HEK293 (cell line): ENCODE data around the gene HTR2A.

Experiments
- BCL11A ChIP-seq: fragments of 450-650 bp; formaldehyde crosslinking; IDR thresholded peaks from 2 replicates; pipeline ENCODE4 v1.5.1; 2016; ENCODE audit warnings: low read depth, missing biosample characterization, missing genetic modification characterization
- REST ChIP-seq: fragments of 450-650 bp; formaldehyde crosslinking; IDR thresholded peaks from 2 replicates; pipeline ENCODE4 v1.5.1; 2016; ENCODE audit warnings: missing biosample characterization, missing genetic modification characterization
- SP7 ChIP-seq: fragments of 450-650 bp; formaldehyde crosslinking; IDR thresholded peaks from 2 replicates; pipeline ENCODE4 v1.5.1; 2016; ENCODE audit warnings: missing biosample characterization, missing genetic modification characterization
- ZFP3 ChIP-seq: fragments of 450-650 bp; formaldehyde crosslinking; IDR thresholded peaks from 2 replicates; pipeline ENCODE4 v1.5.1; 2016; ENCODE audit warnings: low read depth, missing biosample characterization, missing genetic modification characterization
- ZNF132 ChIP-seq: fragments of 450-650 bp; formaldehyde crosslinking; IDR thresholded peaks from 2 replicates; pipeline ENCODE4 v1.5.1; 2017; ENCODE audit warnings: missing biosample characterization, missing genetic modification characterization, borderline replicate concordance
- ZNF324 ChIP-seq: fragments of 450-650 bp; formaldehyde crosslinking; IDR thresholded peaks from 2 replicates; pipeline ENCODE4 v1.5.1; 2016; ENCODE audit warnings: missing biosample characterization, missing genetic modification characterization
- ZNF658 ChIP-seq: fragments of 450-650 bp; formaldehyde crosslinking; IDR thresholded peaks from 2 replicates; pipeline ENCODE4; 2016; ENCODE audit warnings: missing biosample characterization, missing genetic modification characterization
- ZNF747 ChIP-seq: fragments of 450-650 bp; formaldehyde crosslinking; IDR thresholded peaks from 2 replicates; pipeline ENCODE4 v1.5.1; 2016; ENCODE audit warnings: missing biosample characterization, missing genetic modification characterization
- TF ChIP-seq, protein P1 (sequence below): fragments of 450-650 bp; formaldehyde crosslinking; IDR thresholded peaks from 2 replicates; pipeline ENCODE4 v1.5.1; 2016; ENCODE audit warnings: missing biosample characterization, missing genetic modification characterization

DNA sequence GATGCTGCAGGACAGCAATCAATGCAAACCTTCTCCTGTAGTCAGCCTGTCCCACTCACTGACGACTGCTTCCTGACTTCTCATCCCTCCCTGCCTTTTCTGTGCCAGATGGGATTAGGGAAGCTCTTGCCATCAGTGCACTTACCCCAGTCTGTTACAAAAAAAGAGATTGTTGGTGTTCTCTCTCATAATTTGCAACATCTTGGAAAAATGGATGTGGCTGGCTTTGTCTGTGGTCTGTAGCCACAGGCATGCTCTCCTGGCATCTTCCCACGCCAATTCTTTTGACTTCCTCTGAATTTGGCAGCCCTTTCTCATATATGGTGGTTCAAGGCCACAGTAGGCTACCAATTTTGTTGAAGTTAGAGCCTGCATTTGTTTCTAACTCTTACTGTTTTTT lies 11.6 kb upstream of the HTR2A start:
- TF ChIP-seq, protein P1, sequence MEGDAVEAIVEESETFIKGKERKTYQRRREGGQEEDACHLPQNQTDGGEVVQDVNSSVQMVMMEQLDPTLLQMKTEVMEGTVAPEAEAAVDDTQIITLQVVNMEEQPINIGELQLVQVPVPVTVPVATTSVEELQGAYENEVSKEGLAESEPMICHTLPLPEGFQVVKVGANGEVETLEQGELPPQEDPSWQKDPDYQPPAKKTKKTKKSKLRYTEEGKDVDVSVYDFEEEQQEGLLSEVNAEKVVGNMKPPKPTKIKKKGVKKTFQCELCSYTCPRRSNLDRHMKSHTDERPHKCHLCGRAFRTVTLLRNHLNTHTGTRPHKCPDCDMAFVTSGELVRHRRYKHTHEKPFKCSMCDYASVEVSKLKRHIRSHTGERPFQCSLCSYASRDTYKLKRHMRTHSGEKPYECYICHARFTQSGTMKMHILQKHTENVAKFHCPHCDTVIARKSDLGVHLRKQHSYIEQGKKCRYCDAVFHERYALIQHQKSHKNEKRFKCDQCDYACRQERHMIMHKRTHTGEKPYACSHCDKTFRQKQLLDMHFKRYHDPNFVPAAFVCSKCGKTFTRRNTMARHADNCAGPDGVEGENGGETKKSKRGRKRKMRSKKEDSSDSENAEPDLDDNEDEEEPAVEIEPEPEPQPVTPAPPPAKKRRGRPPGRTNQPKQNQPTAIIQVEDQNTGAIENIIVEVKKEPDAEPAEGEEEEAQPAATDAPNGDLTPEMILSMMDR (tag by site-specific recombination): no peak
- TF ChIP-seq ZNF132 (no peak), REST (tag by site-specific recombination) (no peak), BCL11A (tag by site-specific recombination) (no peak), ZNF747 (tag by site-specific recombination) (no peak), SP7 (no peak), ZFP3 (no peak), ZNF658 (tag by site-specific recombination) (no peak), ZNF324 (no peak)
